ENCODE results near the gene GPR84. TPM values are rescaled to one million over a fixed set of nuclear protein-coding genes. Genes with fewer than 3 reads are reported as not detected.

GPR84 gene
- total and polyA plus RNA-seq, 2 of the 8 experiments (the other 6 are each of a cell fraction or from before 2014, with no cell fraction given): 0.09 TPM; not detected in 1

DNA sequence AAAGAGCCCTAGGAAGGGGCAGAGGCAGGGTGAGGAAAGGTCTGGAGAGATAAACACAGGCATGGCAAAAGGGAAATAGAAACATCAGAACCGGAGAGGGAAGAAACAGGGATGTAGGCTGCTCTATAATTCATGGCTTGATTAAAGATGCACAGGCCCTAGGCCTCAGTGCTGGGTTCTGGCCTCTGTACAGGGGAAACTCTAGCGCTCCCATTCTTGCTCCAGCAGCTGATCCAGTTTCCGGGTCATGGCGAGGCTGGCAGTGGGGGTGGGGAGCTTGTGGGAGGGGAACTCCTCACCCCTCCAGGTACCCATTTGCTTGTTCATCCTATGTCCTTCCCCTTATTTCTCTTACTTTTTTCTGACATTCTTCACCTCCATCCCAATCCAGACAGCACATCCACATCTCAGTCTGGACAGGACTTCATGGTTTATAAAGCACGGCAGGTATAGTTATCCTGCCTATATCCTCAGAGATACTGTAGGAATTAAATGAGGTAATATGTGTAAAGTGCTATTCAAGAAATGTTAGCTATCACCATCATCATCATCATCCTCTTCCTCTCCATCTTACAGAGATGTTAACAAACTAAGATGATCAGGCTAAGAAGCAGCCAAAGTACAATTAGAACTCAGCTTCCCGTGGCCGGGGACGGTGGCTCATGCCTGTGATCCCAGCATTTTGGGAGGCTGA is 8.0 kb upstream of the GPR84 start:
- no peak overlapping the region for H4K91ac ChIP-seq (replicated peaks; ENCODE audit: insufficient read length, low read length)
- no peak overlapping the region for H2BK12ac ChIP-seq (ENCODE audit: low read depth, low read length)
- no peak overlapping the region for H2BK120ac ChIP-seq (replicated peaks; ENCODE audit: low read depth, low read length)
- H3K23me2 ChIP-seq (ENCODE audit: low read depth, low read length): peaks cover 8% of the 10 kb centered on the region
- no peak overlapping the region for H2BK15ac ChIP-seq (ENCODE audit: low read length)
- no peak overlapping the region for H3K4me3 ChIP-seq (ENCODE audit: extremely low read depth in 1 of 4, insufficient read depth in 2 of 4, low read depth in 3 of 4, low read length in 4 of 4)
- no peak overlapping the region for H3K9ac ChIP-seq (replicated peaks in 1 of 4; ENCODE audit: extremely low read depth in 1 of 4, low read depth in 3 of 4, low read length in 3 of 4)
- H3K4me2 ChIP-seq (ENCODE audit: insufficient read depth in 1 of 2, low read depth in 2 of 2, low read length in 2 of 2): no peak overlapping the region
- FAIRE-seq (no peak), DNase-seq (ENCODE audit: low read depth in 1 of 2, low spot score in 2 of 2) (no peak)
- no peak overlapping the region for H4K5ac ChIP-seq (ENCODE audit: insufficient read length, low read depth, low read length)
- POLR2A ChIA-PET (ENCODE audit: partially characterized antibody): interaction anchor here (0.7 to 1.9 kb wide), 9 partner anchors 9 to 92 kb away, joined by 3 to 6 read pairs (median 4); partner anchors contain the start of genes CBX5 and HNRNPA1
- no peak overlapping the region for H3K18ac ChIP-seq (ENCODE audit: extremely low read depth, low read length)
- H3K14ac ChIP-seq (ENCODE audit: insufficient read length): no peak overlapping the region
- no peaks in the 10 kb centered on the region for H3K79me2 ChIP-seq (ENCODE audit: control insufficient read depth in 1 of 2, insufficient read depth in 2 of 2, low read length in 2 of 2)
- H3K27ac ChIP-seq (ENCODE audit: low read depth, low read length): no peak overlapping the region
- no peak overlapping the region for H2BK20ac ChIP-seq (ENCODE audit: low read length)
- H2AK5ac ChIP-seq (ENCODE audit: low read depth, low read length): no peak overlapping the region
- H4K8ac ChIP-seq (ENCODE audit: extremely low read depth, insufficient read depth, low read length): no peak overlapping the region
- 91% methylated on average over 8 of the region's 8 CpGs; no CpG with 5 or more reads in 1 of the 2 experiments for WGBS, 2 experiments (ENCODE audit: extremely low coverage in 1 of 2, insufficient coverage in 1 of 2, insufficient read length in 1 of 2, insufficient replicate concordance in 2 of 2, low coverage in 1 of 2, low lambda C conversion rate in 2 of 2, missing lambda C conversion rate in 1 of 2)
- H3K79me1 ChIP-seq (ENCODE audit: low read depth, low read length): no peaks in the 10 kb centered on the region
- TF ChIP-seq YY1 (IDR thresholded peaks at IDR 0.05; ENCODE audit: low read depth, low read length): no peak
- no peak for TF ChIP-seq RXRA (IDR thresholded peaks at IDR 0.05; ENCODE audit: insufficient read depth, low read depth, low read length)
- TF ChIP-seq FOSL1 (IDR thresholded peaks at IDR 0.05; ENCODE audit: insufficient read depth, low read depth, low read length): no peak
- TF ChIP-seq RAD21 (IDR thresholded peaks at IDR 0.05 in 1 of 2, conservative IDR thresholded peaks at IDR 0.05 in 1 of 2; ENCODE audit: low read depth in 2 of 2, low read length in 2 of 2): no peak
- TF ChIP-seq POLR2A (IDR thresholded peaks at IDR 0.05; ENCODE audit: control extremely low read depth in 1 of 2, low read depth in 2 of 2, low read length in 2 of 2): no peak
- TF ChIP-seq SUZ12 (IDR thresholded peaks at IDR 0.05; ENCODE audit: low read length): no peak
- no peak for TF ChIP-seq SIX5 (IDR thresholded peaks at IDR 0.05; ENCODE audit: low read depth, low read length)
- TF ChIP-seq MAFK (IDR thresholded peaks at IDR 0.05; ENCODE audit: low read depth, low read length): no peak
- TF ChIP-seq GTF2F1 (IDR thresholded peaks at IDR 0.05; ENCODE audit: borderline replicate concordance, low read depth, low read length): no peak
- peaks cover 0 to 7% (median 4%) of the 10 kb centered on the region in 4 experiments; a peak in 3 of 8 replicates for H3K36me3 ChIP-seq (ENCODE audit: control insufficient read depth in 2 of 4, insufficient read depth in 4 of 4, low read length in 3 of 4)
- peaks cover 2 to 8% of the 10 kb centered on the region in 2 experiments for H4K20me1 ChIP-seq (replicated peaks in 1 of 2; ENCODE audit: control insufficient read depth in 1 of 2, insufficient read depth in 2 of 2, low read length in 2 of 2)
- no peak overlapping the region for H3K4ac ChIP-seq (replicated peaks; ENCODE audit: insufficient read length, low read depth, low read length)
- peaks cover 0 to 15% (median 12%) of the 10 kb centered on the region in 4 experiments; a peak in 6 of 7 replicates for H3K27me3 ChIP-seq (replicated peaks in 1 of 4; ENCODE audit: control insufficient read depth in 3 of 4, extremely low read depth in 1 of 4, insufficient read depth in 3 of 4, low read length in 3 of 4)
- H3K56ac ChIP-seq (replicated peaks; ENCODE audit: insufficient read length, low read depth, low read length): no peak overlapping the region
- H3K23ac ChIP-seq (ENCODE audit: insufficient read length): no peak overlapping the region
- no peak overlapping the region for H2AFZ ChIP-seq (ENCODE audit: low read length)
- CTCF ChIA-PET (ENCODE audit: partially characterized antibody): interaction anchor here (1.0 to 3.7 kb wide), 19 partner anchors 9 to 171 kb away, joined by 3 to 79 read pairs (median 5); partner anchors contain the start of gene COPZ1
- H3K9me3 ChIP-seq (ENCODE audit: insufficient read depth in 2 of 2, low read depth in 1 of 2, low read length in 1 of 2): no peaks in the 10 kb centered on the region
- H2BK5ac ChIP-seq (ENCODE audit: low read depth, low read length): no peak overlapping the region
- H3K4me1 ChIP-seq (replicated peaks in 1 of 4; ENCODE audit: control insufficient read depth in 3 of 4, insufficient read depth in 4 of 4, low read length in 3 of 4): peaks cover 0 to 11% (median 6%) of the 10 kb centered on the region in 4 experiments; a peak in 5 of 7 replicates

All from H1 (cell line).